Body of pancreas (tissue), 4 donors: Measurements from ENCODE around the gene FAM131C. TPM values are rescaled to one million over a fixed set of nuclear protein-coding genes. Genes with fewer than 3 reads are reported as not detected.

Experiments used
- ATAC-seq: fragments of 150-250 bp; one replicate; pipeline ENCODE4 v1.9.1; 2016
- DNase-seq, 4 donors: peaks; one replicate each; pipeline ENCODE4 v3.0.0-alpha.2; 2019
- H3K27ac ChIP-seq, 4 donors: fragments of 200-600 bp; sonication (generic); 1 replicate in 3 of 4; 2 replicates in 1 of 4; pipeline versions ENCODE4 v1.5.1 to v1.6.1; 2016 to 2019; ENCODE audit warnings: mild to moderate bottlenecking in 1 of 4, mixed read lengths in 1 of 4, moderate library complexity in 1 of 4
- H3K27me3 ChIP-seq, 2 donors: fragments of 200-600 bp; sonication (generic); one replicate each; pipeline ENCODE4 v1.6.0; 2016; ENCODE audit warnings: mild to moderate bottlenecking in 1 of 2
- H3K36me3 ChIP-seq, 2 donors: fragments of 200-600 bp; sonication (generic); replicated peaks in 1 of 2; 2 replicates each; pipeline ENCODE4 v1.5.1; 2016; ENCODE audit warnings: low read depth in 2 of 2; ENCODE audit not compliant: insufficient read depth in 1 of 2
- H3K4me1 ChIP-seq: fragments of 200-600 bp; sonication (generic); one replicate; pipeline ENCODE4 v1.6.0; 2016
- H3K4me3 ChIP-seq, 2 donors: fragments of 200-600 bp; sonication (generic); 1 replicate in 1 of 2; 2 replicates in 1 of 2; pipeline ENCODE4 v1.5.1; 2016 to 2019
- H3K9me3 ChIP-seq, 3 donors: fragments of 200-600 bp; sonication (generic); 1 replicate in 2 of 3; 2 replicates in 1 of 3; pipeline ENCODE4 v1.5.1; 2016
- CTCF ChIP-seq, 7 experiments: fragments of 450-650 bp in 4 of 7; fragments of 200-600 bp in 3 of 7; sonication (generic) in 3 of 7; IDR thresholded peaks; one replicate each; pipeline ENCODE4 v1.5.1; 2016 to 2019; ENCODE audit warnings: antibody characterized with exemption in 7 of 7
- POLR2A ChIP-seq, 3 donors: fragments of 450-650 bp; IDR thresholded peaks; one replicate each; pipeline ENCODE4 v1.6.1; 2016; ENCODE audit warnings: antibody characterized with exemption in 3 of 3, mild to moderate bottlenecking in 2 of 3
- WGBS, 2 donors: methylation state at CpG; one replicate each; pipeline ENCODE4 v1.1.5; 2017; 5-methylcytosine and 5-hydroxymethylcytosine counted together
- intact Hi-C: fragments of 100-400 bp; cut with DNase I; formaldehyde crosslinking; loops from one replicate; pipeline ENCODE4 v1.15.1; 2023
- total RNA-seq, 2 donors: library from RNA; depleted of rRNA; stranded (reverse); fragments of >200 nt; gene quantifications; one replicate each; pipeline ENCODE4 v1.1.0, GENCODE V29; 2016

The FAM131C gene
- total RNA-seq, 2 donors from 2014 or later, result 4.2 TPM; not detected in 1

GRCh38 chr1:16020325-16020724, 53.1 kb downstream of the FAM131C start:
- ATAC-seq, result no peak
- no peaks in the 10 kb centered on the region for H3K9me3 ChIP-seq
- H3K4me3 ChIP-seq, result no peak overlapping the region
- no peak for DNase-seq
- H3K27me3 ChIP-seq, result no peaks in the 10 kb centered on the region
- no peak for TF ChIP-seq POLR2A (IDR thresholded peaks at IDR 0.05)
- TF ChIP-seq CTCF (IDR thresholded peaks at IDR 0.05), result no peak
- H3K27ac ChIP-seq, result no peak overlapping the region
- H3K4me1 ChIP-seq, result peaks cover 38% of the 10 kb centered on the region
- WGBS, 2 donors, result 80 to 92% methylated on average over 2 to 5 of the region's 6 CpGs
- intact Hi-C loops, result no loop called here
- no peaks in the 10 kb centered on the region for H3K36me3 ChIP-seq

- Histone ChIP-seq H3K4me3 (no peak overlapping the region), H3K27ac (no peak overlapping the region), H3K9me3 (no peaks in the 10 kb centered on the region), H3K36me3 (no peaks in the 10 kb centered on the region), H3K4me1 (peaks cover 43% of the 10 kb centered on the region), H3K27me3 (no peaks in the 10 kb centered on the region)
- no peak for ATAC-seq
- WGBS, 2 donors, result 77 to 100% methylated on average over 2 to 8 of the region's 9 CpGs
- intact Hi-C loops, result no loop called here
- TF ChIP-seq POLR2A (IDR thresholded peaks at IDR 0.05), result no peak
- no peak for TF ChIP-seq CTCF (IDR thresholded peaks at IDR 0.05)
- DNase-seq, result no peak
These were observed 53.7 kb downstream of the FAM131C start for GRCh38 chr1:16019644-16020277.

- peak overlapping the region in 2 of 4 donors; percentile 65 to 66 for H3K27ac ChIP-seq
- no peak overlapping the region for H3K4me3 ChIP-seq
- intact Hi-C loops, result no loop called here
- WGBS, 2 donors, result 81% methylated on average over 12 to 23 of the region's 23 CpGs
- TF ChIP-seq CTCF (IDR thresholded peaks at IDR 0.05) (no peak), POLR2A (IDR thresholded peaks at IDR 0.05) (no peak)
- no peaks in the 10 kb centered on the region for H3K27me3 ChIP-seq
- H3K36me3 ChIP-seq, result no peaks in the 10 kb centered on the region
- no peaks in the 10 kb centered on the region for H3K9me3 ChIP-seq
- no peak for DNase-seq
- peaks cover 50% of the 10 kb centered on the region for H3K4me1 ChIP-seq
- no peak for ATAC-seq
These were observed 54.5 kb downstream of the FAM131C start for GRCh38 chr1:16018749-16019643.

GRCh38 chr1:16018308-16018707, 55.1 kb downstream of the FAM131C start:
- intact Hi-C loops, result no loop called here
- peak overlapping the region in 3 of 4 donors; percentile 51 to 66 (median 65) for H3K27ac ChIP-seq
- no peak for DNase-seq
- H3K36me3 ChIP-seq, result no peaks in the 10 kb centered on the region
- 0 to 55% methylated on average over 1 to 4 of the region's 4 CpGs for WGBS, 2 donors
- no peaks in the 10 kb centered on the region for H3K9me3 ChIP-seq
- ATAC-seq, result no peak
- H3K27me3 ChIP-seq, result no peaks in the 10 kb centered on the region
- TF ChIP-seq CTCF (IDR thresholded peaks at IDR 0.05) (no peak), POLR2A (IDR thresholded peaks at IDR 0.05) (no peak)
- no peak overlapping the region for H3K4me3 ChIP-seq
- peaks cover 57% of the 10 kb centered on the region for H3K4me1 ChIP-seq
